Upper lobe of right lung (tissue), 1 donor: ENCODE data around the gene BAD. TPM values are rescaled to one million over a fixed set of nuclear protein-coding genes. Genes with fewer than 3 reads are reported as not detected.
A peak's percentile ranks its signal among the peaks of the same experiment; 100 is the strongest.

Source experiments
- ATAC-seq: fragments of 200-7000 bp; cut with Tn5 transposase; one replicate; pipeline ENCODE4 v1.9.1; 2020; ENCODE audit warnings: mild to moderate bottlenecking, moderate library complexity
- DNase-seq: peaks from one replicate; pipeline ENCODE4 v3.0.0-alpha.2; 2020
- H3K27ac ChIP-seq: fragments of 200-600 bp; one replicate; pipeline ENCODE4 v1.8.0; 2022
- H3K27me3 ChIP-seq: fragments of 200-600 bp; one replicate; pipeline ENCODE4 v1.8.0; 2022; ENCODE audit warnings: mild to moderate bottlenecking
- H3K36me3 ChIP-seq: fragments of 200-600 bp; one replicate; pipeline ENCODE4 v1.8.0; 2022
- H3K4me1 ChIP-seq: fragments of 200-600 bp; one replicate; pipeline ENCODE4 v1.8.0; 2022
- H3K4me3 ChIP-seq: fragments of 200-600 bp; one replicate; pipeline ENCODE4 v1.8.0; 2022; ENCODE audit warnings: mild to moderate bottlenecking
- H3K9me3 ChIP-seq: fragments of 200-600 bp; one replicate; pipeline ENCODE4 v1.8.0; 2022
- intact Hi-C: fragments of 100-400 bp; cut with DNase I; formaldehyde crosslinking; loops from one replicate; pipeline ENCODE4 v1.11.0; 2022
- total RNA-seq: library from RNA; stranded (reverse); fragmentation: NEBNext Ultra II Directional; extraction: Animal tissue kit (Norgen Biotek cat#: 25700); gene quantifications from one replicate; pipeline ENCODE4 v1.2.1, GENCODE V29; 2021
- TF ChIP-seq, protein P1 (sequence below): fragments of 200-600 bp; IDR thresholded peaks from one replicate; pipeline ENCODE4 v1.8.0; 2022; ENCODE audit warnings: antibody characterized with exemption
- donor health status: DM: no; HTN: yes; CAD: no; lungs with severe emphysema.

The BAD gene
- total RNA-seq, 1 donor from 2014 or later = 58.9 TPM

DNA sequence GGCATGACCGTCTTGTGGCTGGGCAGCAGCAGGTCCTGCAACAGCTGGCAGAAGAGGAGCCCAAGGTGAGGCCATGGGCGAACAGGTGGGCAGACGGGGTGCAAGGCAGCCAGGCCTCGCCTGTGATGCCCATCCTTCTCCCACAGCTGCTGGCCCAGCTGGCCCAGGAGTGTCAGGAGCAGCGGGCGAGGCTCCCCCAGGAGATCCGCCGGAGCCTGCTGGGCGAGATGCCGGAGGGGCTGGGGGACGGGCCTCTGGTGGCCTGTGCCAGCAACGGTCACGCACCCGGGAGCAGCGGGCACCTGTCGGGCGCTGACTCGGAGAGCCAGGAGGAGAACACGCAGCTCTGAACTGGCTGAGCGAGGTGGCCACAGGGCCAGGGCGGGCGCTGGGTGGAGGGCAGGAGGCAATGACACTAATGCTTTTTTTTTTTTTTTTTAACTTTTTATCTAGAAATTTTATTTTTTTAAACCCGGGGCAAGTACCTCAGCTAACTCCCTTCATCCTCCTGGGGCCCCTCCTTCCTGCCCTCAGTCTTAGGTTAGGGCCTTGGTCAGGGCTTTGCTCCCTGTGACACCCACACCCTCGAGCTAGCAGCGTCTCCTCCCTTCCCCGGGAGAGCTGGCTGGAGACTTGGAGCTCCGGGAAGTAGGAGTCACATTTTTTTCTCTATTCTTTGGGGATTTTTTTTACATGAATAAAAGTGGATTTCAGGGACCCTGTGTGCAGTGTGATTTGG is 17.1 kb downstream of the BAD start:
- H3K27ac ChIP-seq = peak overlapping the region; percentile 92
- H3K27me3 ChIP-seq = no peaks in the 10 kb centered on the region
- ATAC-seq = no peak
- H3K4me3 ChIP-seq = peak overlapping the region; percentile 73
- intact Hi-C loops = no loop called here
- peaks cover 26% of the 10 kb centered on the region for H3K4me1 ChIP-seq
- H3K36me3 ChIP-seq = peaks cover 38% of the 10 kb centered on the region
- no peaks in the 10 kb centered on the region for H3K9me3 ChIP-seq
- DNase-seq = no peak
- TF ChIP-seq, protein P1, sequence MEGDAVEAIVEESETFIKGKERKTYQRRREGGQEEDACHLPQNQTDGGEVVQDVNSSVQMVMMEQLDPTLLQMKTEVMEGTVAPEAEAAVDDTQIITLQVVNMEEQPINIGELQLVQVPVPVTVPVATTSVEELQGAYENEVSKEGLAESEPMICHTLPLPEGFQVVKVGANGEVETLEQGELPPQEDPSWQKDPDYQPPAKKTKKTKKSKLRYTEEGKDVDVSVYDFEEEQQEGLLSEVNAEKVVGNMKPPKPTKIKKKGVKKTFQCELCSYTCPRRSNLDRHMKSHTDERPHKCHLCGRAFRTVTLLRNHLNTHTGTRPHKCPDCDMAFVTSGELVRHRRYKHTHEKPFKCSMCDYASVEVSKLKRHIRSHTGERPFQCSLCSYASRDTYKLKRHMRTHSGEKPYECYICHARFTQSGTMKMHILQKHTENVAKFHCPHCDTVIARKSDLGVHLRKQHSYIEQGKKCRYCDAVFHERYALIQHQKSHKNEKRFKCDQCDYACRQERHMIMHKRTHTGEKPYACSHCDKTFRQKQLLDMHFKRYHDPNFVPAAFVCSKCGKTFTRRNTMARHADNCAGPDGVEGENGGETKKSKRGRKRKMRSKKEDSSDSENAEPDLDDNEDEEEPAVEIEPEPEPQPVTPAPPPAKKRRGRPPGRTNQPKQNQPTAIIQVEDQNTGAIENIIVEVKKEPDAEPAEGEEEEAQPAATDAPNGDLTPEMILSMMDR = no peak

DNA sequence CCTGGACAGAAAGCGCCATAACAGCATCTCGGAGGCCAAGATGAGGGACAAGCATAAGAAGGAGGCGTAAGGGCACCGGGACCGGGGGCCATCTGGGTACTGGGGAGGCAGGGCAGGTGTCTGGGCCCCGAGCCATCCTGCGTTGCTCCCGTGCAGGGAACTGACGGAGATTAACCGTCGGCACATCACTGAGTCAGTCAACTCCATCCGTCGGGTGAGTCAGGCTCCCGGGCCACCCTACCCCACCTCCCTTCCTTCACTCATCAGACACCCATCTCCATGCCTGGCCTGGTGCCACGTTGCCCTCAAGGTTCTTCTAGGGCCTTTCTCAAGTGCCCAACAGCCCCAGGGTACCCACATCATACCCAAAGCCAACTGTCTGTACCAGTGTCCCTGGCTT is 18.1 kb downstream of the BAD start:
- Histone ChIP-seq H3K27me3 (no peaks in the 10 kb centered on the region), H3K4me1 (peaks cover 20% of the 10 kb centered on the region), H3K27ac (peak overlapping the region; percentile 92), H3K9me3 (no peaks in the 10 kb centered on the region), H3K36me3 (peaks cover 49% of the 10 kb centered on the region), H3K4me3 (no peak overlapping the region)
- intact Hi-C loops = no loop called here
- TF ChIP-seq, protein P1 = no peak
- ATAC-seq (no peak), DNase-seq (no peak)

DNA sequence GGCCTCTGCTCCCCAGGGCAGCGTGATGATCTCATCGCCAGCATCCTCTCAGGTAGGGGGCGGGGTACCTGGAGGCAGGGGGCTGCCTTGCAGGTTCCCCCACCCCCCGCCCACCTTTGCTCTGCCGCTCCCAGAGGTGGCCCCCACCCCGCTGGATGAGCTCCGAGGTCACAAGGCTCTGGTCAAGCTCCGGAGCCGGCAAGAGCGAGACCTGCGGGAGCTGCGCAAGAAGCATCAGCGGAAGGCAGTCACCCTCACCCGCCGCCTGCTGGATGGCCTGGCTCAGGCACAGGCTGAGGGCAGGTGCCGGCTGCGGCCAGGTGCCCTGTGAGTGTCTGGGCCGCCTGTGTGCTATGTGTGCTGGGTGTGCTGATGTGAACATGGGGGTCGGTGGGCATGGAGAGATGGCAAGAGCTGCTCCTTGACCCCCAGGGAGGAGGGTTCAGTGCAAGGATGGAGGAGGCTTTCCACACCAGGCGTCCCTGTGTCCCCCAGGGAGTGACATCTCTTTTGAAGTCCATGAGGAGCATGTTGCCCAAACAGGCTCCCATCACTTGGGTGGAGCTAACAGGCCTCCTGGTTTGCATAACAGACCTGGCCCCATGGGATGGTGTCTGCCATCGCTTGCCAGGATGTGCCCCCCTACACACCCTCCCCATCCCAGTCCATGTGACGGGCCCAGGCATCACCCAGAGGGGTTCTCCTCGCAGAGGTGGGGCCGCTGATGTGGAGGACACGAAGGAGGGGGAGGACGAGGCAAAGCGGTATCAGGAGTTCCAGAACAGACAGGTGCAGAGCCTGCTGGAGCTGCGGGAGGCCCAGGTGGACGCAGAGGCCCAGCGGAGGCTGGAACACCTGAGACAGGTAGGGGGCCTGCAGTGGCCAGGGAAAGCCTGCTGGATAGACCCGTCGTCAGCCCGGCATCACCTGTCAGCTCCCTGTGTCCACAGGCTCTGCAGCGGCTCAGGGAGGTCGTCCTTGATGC is 19.0 kb downstream of the BAD start:
- TF ChIP-seq, protein P1 = no peak
- intact Hi-C loops = no loop called here
- H3K36me3 ChIP-seq = peaks cover 54% of the 10 kb centered on the region
- peaks cover 20% of the 10 kb centered on the region for H3K4me1 ChIP-seq
- no peak overlapping the region for H3K4me3 ChIP-seq
- H3K27me3 ChIP-seq = no peaks in the 10 kb centered on the region
- no peak overlapping the region for H3K27ac ChIP-seq
- no peak for DNase-seq
- H3K9me3 ChIP-seq = no peaks in the 10 kb centered on the region
- ATAC-seq = no peak

DNA sequence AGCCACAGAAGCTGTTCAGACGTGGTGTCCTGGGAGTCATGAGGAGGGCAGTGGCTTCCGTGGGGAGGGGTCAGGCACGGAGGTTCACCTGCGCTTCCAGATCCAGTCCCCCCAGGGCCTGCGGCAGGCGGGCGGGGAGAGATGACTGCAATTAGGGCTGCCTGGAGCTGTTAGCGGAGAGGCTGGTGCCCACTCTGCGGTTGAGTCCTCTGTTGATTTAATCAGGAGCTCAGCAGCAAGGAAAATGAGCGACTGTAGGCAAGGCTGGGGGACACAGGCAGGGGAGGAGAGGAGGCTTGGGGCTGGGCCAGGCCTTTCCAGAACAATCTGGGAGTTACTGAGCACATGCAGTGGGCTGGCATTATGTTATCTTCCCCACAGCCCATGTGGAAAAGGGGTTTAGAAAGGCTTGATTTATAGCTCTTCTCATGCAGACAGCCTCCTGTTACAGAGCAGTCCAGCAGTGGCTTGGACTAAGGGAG is 20.1 kb downstream of the BAD start:
- ATAC-seq = no peak
- Histone ChIP-seq H3K27me3 (no peaks in the 10 kb centered on the region), H3K36me3 (peaks cover 56% of the 10 kb centered on the region), H3K4me1 (peaks cover 20% of the 10 kb centered on the region), H3K4me3 (no peak overlapping the region), H3K27ac (no peak overlapping the region), H3K9me3 (no peaks in the 10 kb centered on the region)
- intact Hi-C loops = no loop called here
- no peak for DNase-seq
- TF ChIP-seq, protein P1 = no peak

DNA sequence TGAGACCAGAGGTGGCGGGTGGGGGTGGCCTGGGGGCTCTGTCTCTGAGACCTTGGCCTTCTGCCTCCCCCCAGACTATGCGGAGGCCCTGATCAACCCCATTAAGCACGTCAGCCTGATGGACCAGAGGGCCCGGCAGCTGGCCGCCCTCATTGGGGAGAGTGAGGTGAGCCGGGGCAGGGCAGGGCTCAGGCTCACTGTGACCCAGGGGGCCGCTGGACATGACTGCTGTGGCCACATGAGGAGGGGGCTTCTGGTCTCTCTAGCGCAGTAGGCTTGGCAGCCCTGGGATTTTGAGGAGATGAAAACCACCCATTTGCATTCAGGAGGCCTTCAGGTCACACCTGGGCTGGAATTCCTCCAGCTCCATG is 20.5 kb downstream of the BAD start:
- peaks cover 61% of the 10 kb centered on the region for H3K36me3 ChIP-seq
- DNase-seq = no peak

More for the DNA sequence above, 20.5 kb downstream of the BAD start:
- H3K27ac ChIP-seq = no peak overlapping the region
- no peaks in the 10 kb centered on the region for H3K27me3 ChIP-seq
- H3K9me3 ChIP-seq = no peaks in the 10 kb centered on the region
- no peak for ATAC-seq
- peaks cover 20% of the 10 kb centered on the region for H3K4me1 ChIP-seq
- no peak overlapping the region for H3K4me3 ChIP-seq
- intact Hi-C loops = no loop called here
- TF ChIP-seq, protein P1 = no peak
